ENCODE results near the gene SNAI3. TPM values are rescaled to one million over a fixed set of nuclear protein-coding genes. Genes with fewer than 3 reads are reported as not detected.

SNAI3 gene
- total RNA-seq, 4 donors from 2014 or later = 0.33 to 1.3 (median 1.3) TPM

DNA sequence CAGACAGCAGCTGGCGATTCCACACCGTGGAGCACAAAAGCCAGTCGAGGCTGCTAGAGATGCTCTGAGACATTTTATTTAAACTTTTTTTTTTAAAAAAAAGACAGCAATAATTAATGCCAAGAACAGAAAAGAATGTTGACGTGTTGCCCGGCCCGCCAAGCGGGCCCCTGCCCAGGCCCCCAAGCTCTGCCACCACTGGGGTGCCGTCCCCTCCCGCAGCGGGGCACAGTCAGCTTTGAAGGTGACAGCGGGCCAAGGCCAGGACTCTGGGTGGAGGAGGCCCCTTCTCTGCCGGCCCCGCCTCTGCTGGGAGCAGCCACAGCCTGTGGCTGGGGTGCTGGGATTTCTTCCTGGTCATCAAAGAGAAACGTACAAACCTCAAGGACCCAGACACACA is 10.1 kb upstream of the SNAI3 start:
- WGBS, 2 donors = 92 to 97% methylated on average over 14 of the region's 14 CpGs
- TF ChIP-seq POLR2A (IDR thresholded peaks at IDR 0.05) = no peak
- TF ChIP-seq, protein P1, sequence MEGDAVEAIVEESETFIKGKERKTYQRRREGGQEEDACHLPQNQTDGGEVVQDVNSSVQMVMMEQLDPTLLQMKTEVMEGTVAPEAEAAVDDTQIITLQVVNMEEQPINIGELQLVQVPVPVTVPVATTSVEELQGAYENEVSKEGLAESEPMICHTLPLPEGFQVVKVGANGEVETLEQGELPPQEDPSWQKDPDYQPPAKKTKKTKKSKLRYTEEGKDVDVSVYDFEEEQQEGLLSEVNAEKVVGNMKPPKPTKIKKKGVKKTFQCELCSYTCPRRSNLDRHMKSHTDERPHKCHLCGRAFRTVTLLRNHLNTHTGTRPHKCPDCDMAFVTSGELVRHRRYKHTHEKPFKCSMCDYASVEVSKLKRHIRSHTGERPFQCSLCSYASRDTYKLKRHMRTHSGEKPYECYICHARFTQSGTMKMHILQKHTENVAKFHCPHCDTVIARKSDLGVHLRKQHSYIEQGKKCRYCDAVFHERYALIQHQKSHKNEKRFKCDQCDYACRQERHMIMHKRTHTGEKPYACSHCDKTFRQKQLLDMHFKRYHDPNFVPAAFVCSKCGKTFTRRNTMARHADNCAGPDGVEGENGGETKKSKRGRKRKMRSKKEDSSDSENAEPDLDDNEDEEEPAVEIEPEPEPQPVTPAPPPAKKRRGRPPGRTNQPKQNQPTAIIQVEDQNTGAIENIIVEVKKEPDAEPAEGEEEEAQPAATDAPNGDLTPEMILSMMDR (IDR thresholded peaks at IDR 0.05) = no peak
- Histone ChIP-seq H3K9me3 (no peaks in the 10 kb centered on the region), H3K36me3 (peaks cover 8 to 29% of the 10 kb centered on the region in 2 donors), H3K4me3 (replicated peaks in 1 of 3) (no peak overlapping the region), H3K27me3 (no peaks in the 10 kb centered on the region), H3K27ac (no peak overlapping the region), H3K4me1 (peaks cover 0 to 8% of the 10 kb centered on the region in 2 donors)
- DNase-seq = no peak
- intact Hi-C loops (cut with DNase I) = no loop called here

DNA sequence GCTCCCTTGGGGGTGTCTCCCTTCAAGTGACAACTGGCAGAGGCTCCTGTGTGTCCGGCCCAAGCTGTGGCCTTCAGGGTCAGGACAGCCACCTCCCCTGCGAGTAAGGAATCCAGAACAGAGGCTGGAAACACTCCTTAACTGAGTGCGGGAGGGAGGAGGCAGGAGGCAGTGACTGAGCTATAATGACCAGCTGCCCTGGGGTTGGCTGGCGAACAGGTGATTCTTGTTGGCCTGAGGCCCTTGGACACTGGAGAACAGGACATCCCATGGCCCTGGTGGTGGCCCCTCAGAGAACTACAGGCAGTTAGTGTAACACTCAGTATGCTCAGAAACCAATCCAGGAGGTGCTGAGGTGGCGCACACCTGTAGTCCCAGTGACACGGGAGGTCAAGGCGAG is 9.4 kb upstream of the SNAI3 start:
- intact Hi-C loops (cut with DNase I) = no loop called here
- Histone ChIP-seq H3K27me3 (no peaks in the 10 kb centered on the region), H3K36me3 (peaks cover 8 to 29% of the 10 kb centered on the region in 2 donors), H3K4me1 (peaks cover 0 to 5% of the 10 kb centered on the region in 2 donors), H3K4me3 (replicated peaks in 1 of 3) (no peak overlapping the region), H3K9me3 (no peaks in the 10 kb centered on the region), H3K27ac (no peak overlapping the region)
- WGBS, 2 donors = 93 to 96% methylated on average over 5 to 7 of the region's 7 CpGs
- DNase-seq = no peak
- TF ChIP-seq POLR2A (IDR thresholded peaks at IDR 0.05) = no peak
- TF ChIP-seq, protein P1 (IDR thresholded peaks at IDR 0.05) = no peak

DNA sequence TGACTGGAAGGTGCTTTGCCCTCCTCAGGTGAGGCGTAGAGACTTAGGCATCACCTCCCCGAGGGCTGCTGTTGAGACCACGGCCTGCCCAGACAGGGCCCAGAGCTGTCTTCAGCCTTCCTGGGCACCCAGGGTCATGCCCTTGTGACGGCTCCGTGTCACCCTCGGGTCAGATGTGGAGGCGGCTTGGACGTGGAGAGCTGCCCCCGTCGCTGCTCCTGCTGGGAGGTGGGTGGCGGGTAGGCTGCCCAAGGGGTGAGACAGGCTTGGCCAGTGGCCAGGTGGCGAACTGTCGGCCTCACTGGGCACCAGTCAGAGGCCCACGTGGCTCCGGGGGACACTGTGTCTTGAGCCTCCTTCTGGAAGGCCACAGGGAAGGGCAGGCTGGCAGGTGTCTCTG is 8.9 kb upstream of the SNAI3 start:
- Histone ChIP-seq H3K9me3 (no peaks in the 10 kb centered on the region), H3K4me3 (replicated peaks in 1 of 3) (no peak overlapping the region), H3K27me3 (no peaks in the 10 kb centered on the region), H3K27ac (no peak overlapping the region), H3K36me3 (peaks cover 8 to 25% of the 10 kb centered on the region in 2 donors), H3K4me1 (no peaks in the 10 kb centered on the region)
- WGBS, 2 donors = 80% methylated on average over 1 of the region's 15 CpGs; no CpG with 5 or more reads in 1 of the 2 donors
- intact Hi-C loops (cut with DNase I) = no loop called here
- TF ChIP-seq, protein P1 (IDR thresholded peaks at IDR 0.05) = no peak
- no peak for TF ChIP-seq POLR2A (IDR thresholded peaks at IDR 0.05)
- no peak for DNase-seq

DNA sequence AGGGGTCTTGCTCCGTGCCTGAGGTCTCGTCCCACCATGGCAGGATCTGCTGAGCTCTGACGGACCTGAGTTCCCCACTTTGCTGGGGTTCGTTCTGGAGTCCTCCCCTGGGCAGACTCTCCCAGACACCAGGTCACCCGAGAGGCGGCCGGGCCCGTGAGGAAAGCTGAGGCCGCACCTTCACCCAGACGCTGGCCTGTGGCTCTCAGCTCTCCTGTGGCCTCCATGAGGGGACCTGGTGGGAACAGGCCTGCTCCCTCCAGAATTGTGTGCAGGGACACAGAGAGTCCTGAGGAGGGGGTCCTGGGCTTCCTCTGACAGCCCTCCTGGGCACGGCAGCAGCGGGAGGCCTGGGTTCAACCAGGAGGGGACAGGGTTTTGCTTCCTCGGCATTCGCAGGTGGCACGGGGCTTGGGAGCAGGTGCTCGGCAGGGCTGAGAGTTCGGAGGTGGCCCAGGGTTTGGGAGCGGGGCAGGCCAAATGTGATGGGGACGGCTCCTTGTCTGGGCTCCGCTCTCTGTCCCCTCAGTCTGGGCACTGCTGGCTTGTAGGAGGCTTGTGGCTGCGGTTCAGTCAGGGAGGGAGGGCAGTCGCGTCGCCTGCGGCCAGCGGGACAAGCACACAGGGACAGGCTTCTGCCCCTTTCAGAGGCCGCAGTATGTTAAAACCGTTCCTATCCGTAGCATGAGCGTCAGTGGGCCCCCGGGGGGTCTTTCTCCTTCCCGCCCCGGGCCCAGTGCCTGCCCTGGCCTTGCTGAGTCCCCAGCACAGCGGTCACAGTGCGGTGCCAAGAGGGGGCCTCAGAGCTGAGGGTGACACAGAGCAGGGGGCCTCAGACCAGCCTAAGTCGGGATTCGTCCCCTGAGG is 8.1 kb upstream of the SNAI3 start:
- TF ChIP-seq, protein P1 (IDR thresholded peaks at IDR 0.05) = no peak
- TF ChIP-seq POLR2A (IDR thresholded peaks at IDR 0.05) = no peak
- DNase-seq = no peak
- Histone ChIP-seq H3K27me3 (no peaks in the 10 kb centered on the region), H3K9me3 (no peaks in the 10 kb centered on the region), H3K4me1 (no peaks in the 10 kb centered on the region), H3K4me3 (replicated peaks in 1 of 3) (no peak overlapping the region), H3K36me3 (peaks cover 8 to 23% of the 10 kb centered on the region in 2 donors), H3K27ac (no peak overlapping the region)
- intact Hi-C loops (cut with DNase I) = no loop called here
- 87 to 90% methylated on average over 21 to 27 of the region's 37 CpGs for WGBS, 2 donors

Measured in thyroid gland (tissue), 4 donors.